ENCODE measurements around the gene KRT17.
"Not testable (repeated sequence)": the region's sequence is repeated elsewhere in the genome, so short reads cannot be mapped to it uniquely, and the experiment has no call there.

Gene KRT17

GRCh38 chr17:41621916-41622315 is 2.5 kb downstream of the KRT17 start:
- DNase-seq (ENCODE audit: insufficient read length, low spot score) (no peak), FAIRE-seq (no peak)

DNA sequence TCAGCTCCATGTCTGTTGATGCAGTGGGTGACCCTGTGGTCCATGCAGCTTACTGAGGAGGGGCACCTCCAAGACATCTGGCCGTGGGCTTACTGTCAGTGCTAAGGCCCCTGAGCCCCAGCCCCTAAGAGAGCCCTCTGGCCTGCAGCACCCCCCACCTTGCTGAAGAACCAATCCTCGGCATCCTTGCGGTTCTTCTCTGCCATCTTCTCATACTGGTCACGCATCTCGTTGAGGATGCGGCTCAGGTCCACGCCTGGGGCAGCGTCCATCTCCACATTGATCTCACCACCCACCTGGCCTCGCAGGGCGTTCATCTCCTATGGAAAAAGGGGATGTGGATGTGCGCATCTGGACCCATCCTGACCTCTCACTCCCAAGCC is 2.9 kb downstream of the KRT17 start:
- DNase-seq (ENCODE audit: insufficient read length, low spot score); FAIRE-seq: not testable (repeated sequence)

GRCh38 chr17:41620583-41621434 is 3.6 kb downstream of the KRT17 start:
- FAIRE-seq (no peak), DNase-seq (ENCODE audit: insufficient read length, low spot score) (no peak)

DNA sequence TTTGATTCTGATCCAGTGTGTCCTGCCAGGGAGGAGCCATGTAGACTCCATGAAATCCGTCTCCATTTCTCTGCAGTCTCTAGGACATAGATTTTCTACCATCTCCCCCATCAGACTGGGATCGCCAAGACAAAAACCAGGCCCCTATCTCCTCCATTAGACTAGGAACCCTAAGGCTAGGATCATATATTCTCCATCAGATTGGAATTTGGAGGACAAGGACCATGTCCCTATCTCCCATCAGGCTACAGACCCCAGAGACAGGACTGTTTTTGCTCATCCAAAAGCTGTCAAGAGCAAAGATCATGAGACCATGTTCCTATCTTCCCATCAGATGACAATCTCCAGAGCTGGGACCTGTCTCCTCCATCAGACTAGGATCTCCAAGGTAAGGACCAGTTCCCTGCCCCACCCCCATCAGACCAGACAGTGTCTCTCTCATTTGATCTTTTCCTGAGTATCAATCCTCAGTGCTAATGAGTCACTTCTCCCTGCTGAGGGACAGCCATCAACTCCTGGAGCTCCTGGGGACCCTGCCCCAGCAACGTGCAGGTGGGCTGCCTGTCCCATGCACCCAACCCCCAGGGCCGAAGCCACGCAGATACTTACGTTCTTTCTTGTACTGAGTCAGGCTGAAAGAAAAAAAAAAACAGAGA is 4.3 kb downstream of the KRT17 start:
- FAIRE-seq; DNase-seq (ENCODE audit: insufficient read length, low spot score): not testable (repeated sequence)

GRCh38 chr17:41619036-41619926 is 5.1 kb downstream of the KRT17 start:
- FAIRE-seq (no peak), DNase-seq (ENCODE audit: insufficient read length, low spot score) (no peak)

- no peak for DNase-seq (ENCODE audit: insufficient read length, low spot score)
- FAIRE-seq = no peak
These were observed 5.9 kb downstream of the KRT17 start for GRCh38 chr17:41618341-41619035.

GRCh38 chr17:41617698-41618097 is 6.7 kb downstream of the KRT17 start:
- FAIRE-seq (no peak), DNase-seq (ENCODE audit: insufficient read length, low spot score) (no peak)

DNA sequence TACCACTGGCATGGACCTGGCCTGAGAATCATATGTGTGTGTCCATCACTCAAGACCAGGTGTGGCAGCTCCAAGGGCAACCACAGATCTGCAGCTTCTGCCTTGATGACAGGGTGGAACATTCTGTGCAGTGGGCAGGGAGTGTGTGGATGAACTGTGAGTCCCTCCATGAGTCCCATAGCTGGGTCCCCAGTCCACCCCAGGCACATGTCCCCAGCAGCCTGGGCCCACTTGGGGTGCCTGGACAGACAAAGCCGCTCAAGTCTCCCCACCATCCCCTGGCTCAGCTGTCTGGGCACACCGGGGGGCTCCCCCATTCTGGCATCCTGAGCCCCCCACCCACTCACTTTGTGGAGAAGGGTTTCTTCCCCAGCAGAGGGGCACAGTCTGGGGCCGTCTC is 7.2 kb downstream of the KRT17 start:
- DNase-seq (ENCODE audit: insufficient read length, low spot score) (no peak), FAIRE-seq (no peak)

DNA sequence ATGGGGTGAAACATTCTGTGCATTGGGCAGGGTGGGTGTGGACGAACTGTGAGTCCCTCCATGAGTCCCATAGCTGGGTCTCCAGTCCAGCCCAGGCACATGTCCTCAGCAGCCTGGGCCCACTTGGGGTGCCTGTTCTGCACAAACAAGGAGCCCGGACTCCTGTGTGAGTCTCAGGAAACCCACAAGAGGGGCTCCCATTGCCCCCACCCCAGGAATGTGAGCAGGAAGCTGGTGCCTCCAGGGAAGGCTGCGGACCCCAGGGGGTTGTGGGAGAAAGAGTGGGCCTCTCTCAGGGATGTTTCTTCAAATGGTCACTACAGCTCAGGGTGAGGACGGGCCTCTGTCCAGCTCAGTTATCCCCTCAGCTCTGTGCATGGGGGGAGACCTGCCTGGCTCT is 7.9 kb downstream of the KRT17 start:
- FAIRE-seq; DNase-seq (ENCODE audit: insufficient read length, low spot score): not testable (repeated sequence)

DNA sequence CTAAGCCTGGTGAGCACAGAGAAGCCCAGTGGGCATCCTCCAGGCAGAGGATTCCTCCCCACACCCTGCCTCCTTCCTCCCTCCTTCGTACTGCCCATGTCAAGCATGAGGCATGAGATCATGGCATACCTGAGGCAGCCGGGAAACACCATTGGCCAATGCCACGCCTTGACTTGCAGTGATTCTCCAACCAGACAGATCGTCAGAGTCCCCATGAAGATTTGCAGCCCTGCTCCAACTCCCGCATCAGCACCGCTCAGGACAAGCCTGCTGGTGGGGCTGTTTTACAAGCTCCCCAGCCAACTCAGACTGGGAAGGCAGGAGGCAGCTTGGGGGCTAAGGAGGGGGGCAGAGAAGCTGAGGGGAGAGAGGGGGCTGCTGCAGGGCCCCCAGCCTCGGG is 8.9 kb downstream of the KRT17 start:
- no peak for FAIRE-seq
- DNase-seq (ENCODE audit: insufficient read length, low spot score) = no peak

- not testable (repeated sequence) for FAIRE-seq; DNase-seq (ENCODE audit: insufficient read length, low spot score)
These were observed 9.6 kb downstream of the KRT17 start for GRCh38 chr17:41614767-41615166.

DNA sequence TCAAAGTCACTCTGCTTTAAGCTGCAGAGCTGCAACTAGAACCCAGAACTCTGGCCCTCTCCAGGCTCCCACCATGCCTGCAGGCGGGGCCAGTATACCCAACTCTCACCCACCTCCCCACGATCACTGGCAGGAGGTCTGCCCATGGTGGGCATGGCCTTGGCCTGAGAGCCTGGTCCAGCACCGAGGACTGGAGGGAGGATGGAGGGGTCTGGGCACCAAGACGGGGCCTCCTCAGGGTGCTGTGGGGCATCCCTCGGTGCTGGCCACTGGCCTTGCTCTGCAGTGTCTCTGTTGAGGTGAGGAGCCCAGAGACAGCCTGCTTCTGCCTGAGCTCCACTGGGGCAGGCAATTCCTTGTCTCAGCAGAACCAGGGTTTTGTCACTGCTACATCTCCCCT is 10.3 kb downstream of the KRT17 start:
- FAIRE-seq = no peak
- DNase-seq (ENCODE audit: insufficient read length, low spot score) = no peak

DNA sequence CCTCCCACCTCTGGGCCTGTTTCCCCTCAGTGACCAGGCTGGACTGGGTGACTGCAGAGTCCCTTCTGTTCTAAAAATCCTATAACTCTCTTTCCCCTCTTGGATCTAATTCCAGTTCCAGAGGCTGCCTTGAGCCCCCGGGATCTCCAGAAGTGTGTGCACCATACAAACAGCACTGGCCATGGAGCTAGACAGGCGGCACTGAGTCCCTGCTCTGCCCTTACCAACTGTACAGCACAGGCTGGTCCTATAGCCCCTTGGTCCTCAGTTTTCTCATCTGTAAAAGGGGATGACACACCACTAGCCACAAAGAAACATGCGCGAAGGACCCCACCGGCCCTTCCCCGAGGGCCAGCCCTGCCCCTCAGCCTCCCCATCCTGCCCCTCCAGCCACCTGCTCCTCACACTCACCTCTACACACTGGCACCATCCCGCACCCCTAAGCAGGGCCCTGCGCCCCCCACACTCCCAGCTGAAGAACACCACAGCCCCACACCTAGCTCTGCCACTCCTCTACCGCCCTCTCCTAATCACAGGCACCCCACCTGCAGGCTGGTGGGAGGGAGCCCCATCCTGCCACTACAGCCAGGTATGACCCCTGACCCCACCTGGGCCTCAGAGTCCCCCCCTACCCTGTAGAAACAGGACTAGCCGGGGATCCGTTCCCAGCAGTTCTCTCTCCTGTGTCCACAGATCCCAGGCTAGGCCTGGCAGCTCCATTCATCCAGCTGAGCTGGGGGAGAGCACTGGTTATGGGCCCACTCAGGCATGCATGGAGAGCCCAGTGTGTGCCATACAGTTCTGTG is 10.9 kb downstream of the KRT17 start:
- FAIRE-seq = no peak
- DNase-seq (ENCODE audit: insufficient read length, low spot score) = no peak

DNA sequence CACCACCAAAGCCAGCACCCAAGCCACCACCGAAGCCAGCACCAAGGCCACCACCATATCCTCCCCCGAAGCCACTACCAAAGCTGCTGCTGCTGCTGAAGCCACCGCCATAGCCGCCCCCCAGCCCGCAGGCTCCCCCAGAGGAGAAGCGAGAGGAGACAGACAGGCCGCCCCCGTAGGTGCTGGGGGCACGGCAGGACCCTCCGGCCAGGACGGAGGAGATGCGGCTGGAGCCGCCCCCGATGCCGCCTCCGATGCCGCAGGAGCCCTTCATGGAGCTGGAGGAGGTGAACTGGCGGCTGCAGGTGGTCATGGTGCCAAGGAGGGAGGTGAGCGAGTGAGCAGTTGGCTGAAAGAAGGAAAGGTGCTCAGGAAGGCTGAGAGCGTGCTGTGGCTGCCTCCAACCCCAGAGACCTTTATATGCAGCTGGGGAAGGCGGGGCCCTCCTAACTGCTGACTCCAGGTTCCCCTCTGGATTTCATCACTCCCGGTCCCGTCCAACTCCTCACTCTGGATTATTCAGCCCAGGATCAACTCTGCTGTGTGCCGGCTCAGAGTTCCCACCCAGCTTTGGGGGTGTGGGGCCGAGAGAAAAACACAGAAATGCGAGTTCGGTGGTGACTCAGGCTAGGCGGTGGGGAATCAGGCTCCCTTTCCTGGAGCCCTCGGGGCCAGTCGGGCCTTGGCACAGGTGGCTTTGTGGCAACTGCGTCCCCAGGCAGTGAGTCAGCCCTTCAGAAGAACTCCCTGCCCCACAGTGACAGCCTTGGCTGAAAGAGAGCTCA is 11.8 kb downstream of the KRT17 start, which contains the start of gene KRT16:
Gene KRT16 (minus strand): TSS at position 392 of the 785 bp plus-strand sequence. CDS start 79 bp downstream, at position 313.
- not testable (repeated sequence) for DNase-seq (ENCODE audit: insufficient read length, low spot score)

GRCh38 chr17:41610965-41611640 is 13.3 kb downstream of the KRT17 start:
- FAIRE-seq (no peak), DNase-seq (ENCODE audit: insufficient read length, low spot score) (no peak)

More for the DNA sequence above, 11.8 kb downstream of the KRT17 start, which contains the start of gene KRT16:
- FAIRE-seq = not testable (repeated sequence)

DNA sequence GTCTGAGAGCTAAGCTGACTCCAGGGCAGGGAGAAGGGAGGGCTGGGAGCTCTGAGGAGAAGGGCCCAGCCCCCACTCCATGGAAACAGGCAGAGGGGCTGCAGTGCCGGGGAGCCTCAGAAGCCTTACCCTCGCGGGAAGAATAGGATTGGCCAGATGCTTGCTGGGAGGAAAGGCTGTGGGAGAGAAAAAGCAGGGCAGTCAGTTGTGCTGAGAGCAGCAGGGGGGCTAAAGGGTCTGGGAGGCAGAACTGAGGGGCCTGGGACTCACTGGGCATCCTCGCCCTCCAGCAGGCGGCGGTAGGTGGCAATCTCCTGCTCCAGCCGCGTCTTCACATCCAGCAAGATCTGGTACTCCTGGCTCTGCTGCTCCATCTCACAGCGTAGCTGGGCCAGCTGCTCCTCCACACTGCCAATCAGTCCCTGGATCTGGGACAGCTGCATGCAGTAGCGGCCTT is 14.3 kb downstream of the KRT17 start:
- DNase-seq (ENCODE audit: insufficient read length, low spot score); FAIRE-seq: not testable (repeated sequence)

GRCh38 chr17:41606930-41607329 is 17.4 kb downstream of the KRT17 start:
- not testable (repeated sequence) for DNase-seq (ENCODE audit: insufficient read length, low spot score); FAIRE-seq

- DNase-seq (ENCODE audit: insufficient read length, low spot score) = no peak
- no peak for FAIRE-seq
These were observed 21.9 kb downstream of the KRT17 start for GRCh38 chr17:41602524-41602923.
